HCT116 (cell line): Measurements from ENCODE around the gene MAOA. TPM values are rescaled to one million over a fixed set of nuclear protein-coding genes. Genes with fewer than 3 reads are reported as not detected.

Experiments used
- ATAC-seq: fragments of 200-7000 bp; cut with Tn5 transposase; 2 replicates; pipeline ENCODE4 v1.9.1; 2020; ENCODE audit warnings: mild to moderate bottlenecking, moderate library complexity
- BruUV-seq: library from RNA; stranded (reverse); fragments of 400-500 nt; replicated peaks from 2 replicates; lab custom pipeline; 2021; lab: Mats Ljungman, UMichigan
- CTCF ChIA-PET: fragments of 300-600 bp; sonication (Branson Sonifier 250); formaldehyde crosslinking; loops from one replicate; lab custom pipeline; 2021; ENCODE audit warnings: antibody characterized with exemption; lab: Charles Lee
- POLR2A ChIA-PET: fragments of 300-600, 350-600 bp; sonication (Branson Sonifier 250); formaldehyde crosslinking; loops from one replicate; lab custom pipeline; 2021; ENCODE audit warnings: antibody characterized with exemption; lab: Charles Lee
- RAD21 ChIA-PET, 2 experiments: fragments of 300-600 bp; sonication (Branson Sonifier 250); formaldehyde crosslinking; loops; one replicate each; lab custom pipeline; 2023; ENCODE audit warnings: low total read pairs in 2 of 2; ENCODE audit not compliant: uncharacterized antibody in 2 of 2, unreplicated experiment in 2 of 2, low non-redundant PET in 1 of 2; lab: Charles Lee
- DNase-seq: peaks from one replicate; pipeline ENCODE4 v3.0.0-alpha.2; 2010; ENCODE audit warnings: low read depth, low spot score
- H2AFZ ChIP-seq: fragments of 200-600 bp; shearing (Covaris generic), sonication (generic); 2 replicates; pipeline ENCODE4 v1.6.1; 2017; ENCODE audit warnings: low read depth, mixed run types, mixed read lengths, antibody characterized with exemption, low read length; ENCODE audit not compliant: poor library complexity, severe bottlenecking
- H3K27ac ChIP-seq: 2 replicates; pipeline ENCODE4 v1.5.1; 2012; ENCODE audit warnings: low read depth, low read length
- H3K27me3 ChIP-seq: fragments of 200-600 bp; sonication (generic); 2 replicates; pipeline ENCODE4 v1.6.1; 2016; ENCODE audit warnings: mixed run types, low read length, mixed read lengths; ENCODE audit not compliant: insufficient read depth
- H3K36me3 ChIP-seq, 2 experiments: fragments of 200-500 bp in 1 of 2; fragments of 200-600 bp in 1 of 2; sonication (Bioruptor generic) in 1 of 2; sonication (generic) in 1 of 2; 2 replicates each; pipeline versions ENCODE4 v1.5.1 to v1.6.1; 2014 to 2016; ENCODE audit warnings: low read length in 2 of 2, inconsistent platforms in 1 of 2, mixed read lengths in 1 of 2, mixed run types in 1 of 2; ENCODE audit not compliant: insufficient read depth in 2 of 2, control insufficient read depth in 1 of 2
- H3K4me1 ChIP-seq, 2 experiments: fragments of 200-600 bp in 1 of 2; sonication (generic) in 1 of 2; 2 replicates each; pipeline versions ENCODE4 v1.5.1 to v1.6.1; 2012 to 2017; ENCODE audit warnings: low read length in 2 of 2, inconsistent platforms in 1 of 2, mild to moderate bottlenecking in 1 of 2, mixed read lengths in 1 of 2, mixed run types in 1 of 2, moderate library complexity in 1 of 2; ENCODE audit not compliant: insufficient read depth in 2 of 2, control insufficient read depth in 1 of 2
- H3K4me2 ChIP-seq: fragments of 200-600 bp; sonication (generic); 2 replicates; pipeline ENCODE4 v1.6.1; 2017; ENCODE audit warnings: mixed run types, low read length, mixed read lengths
- H3K4me3 ChIP-seq, 2 experiments: fragments of 200-600 bp in 1 of 2; sonication (generic) in 1 of 2; replicated peaks in 1 of 2; 2 replicates each; pipeline ENCODE4 v1.5.1; 2011 to 2016; ENCODE audit warnings: low read length in 2 of 2, control low read depth in 1 of 2, low read depth in 1 of 2, mild to moderate bottlenecking in 1 of 2, mixed read lengths in 1 of 2, mixed run types in 1 of 2
- H3K79me2 ChIP-seq: fragments of 200-600 bp; sonication (generic); 2 replicates; pipeline ENCODE4 v1.6.1; 2017; ENCODE audit warnings: mild to moderate bottlenecking, mixed run types, low read length, moderate library complexity, mixed read lengths; ENCODE audit not compliant: insufficient read depth
- H3K9ac ChIP-seq: fragments of 200-600 bp; sonication (generic); 2 replicates; pipeline ENCODE4 v1.6.1; 2016; ENCODE audit warnings: low read length, mixed read lengths
- H3K9me2 ChIP-seq: fragments of 200-600 bp; sonication (generic), shearing (Covaris generic); 2 replicates; pipeline ENCODE4 v1.6.1; 2017; ENCODE audit warnings: mixed run types, mild to moderate bottlenecking, moderate library complexity; ENCODE audit not compliant: insufficient read depth
- H3K9me3 ChIP-seq, 2 experiments: fragments of 200-500 bp in 1 of 2; fragments of 200-600 bp in 1 of 2; sonication (Bioruptor generic) in 1 of 2; sonication (generic) in 1 of 2; 2 replicates each; pipeline ENCODE4 v1.6.1; 2014 to 2017; ENCODE audit warnings: low read length in 2 of 2, mixed read lengths in 2 of 2, inconsistent platforms in 1 of 2, low read depth in 1 of 2, mild to moderate bottlenecking in 1 of 2, mixed run types in 1 of 2, moderate library complexity in 1 of 2; ENCODE audit not compliant: control insufficient read depth in 1 of 2, insufficient read depth in 1 of 2
- H4K20me1 ChIP-seq: fragments of 200-600 bp; sonication (generic), shearing (Covaris generic); 2 replicates; pipeline ENCODE4 v1.6.1; 2017; ENCODE audit warnings: mixed run types, mild to moderate bottlenecking, moderate library complexity; ENCODE audit not compliant: insufficient read depth
- CEBPB ChIP-seq: IDR thresholded peaks from 2 replicates; pipeline ENCODE4 v1.6.1; 2012; ENCODE audit warnings: low read depth
- EGR1 ChIP-seq: IDR thresholded peaks from 2 replicates; pipeline ENCODE4 v1.6.1; 2012; ENCODE audit warnings: low read depth
- ELF1 ChIP-seq: IDR thresholded peaks from 2 replicates; pipeline ENCODE4 v1.6.1; 2012; ENCODE audit warnings: low read depth, borderline replicate concordance
- EZH2 ChIP-seq: fragments of 200-600 bp; sonication (generic); IDR thresholded peaks from 2 replicates; pipeline ENCODE4 v1.6.1; 2017; ENCODE audit warnings: antibody characterized with exemption, mixed run types
- EZH2phosphoT487 ChIP-seq: fragments of 200-600 bp; IDR thresholded peaks from 2 replicates; pipeline ENCODE4 v1.6.1; 2018; ENCODE audit warnings: antibody characterized with exemption, borderline replicate concordance
- FOSL1 ChIP-seq: IDR thresholded peaks from 2 replicates; pipeline ENCODE4 v1.6.1; 2012; ENCODE audit warnings: low read depth
- JUND ChIP-seq: IDR thresholded peaks from 2 replicates; pipeline ENCODE4 v1.6.1; 2012
- POLR2A ChIP-seq: IDR thresholded peaks from 2 replicates; pipeline ENCODE4 v1.7.0; 2011; ENCODE audit warnings: borderline replicate concordance; ENCODE audit not compliant: insufficient read depth, insufficient read length; ENCODE audit errors: extremely low read depth
- SRF ChIP-seq: IDR thresholded peaks from 2 replicates; pipeline ENCODE4 v1.6.1; 2012; ENCODE audit warnings: low read depth
- YY1 ChIP-seq: IDR thresholded peaks from 2 replicates; pipeline ENCODE4 v1.6.1; 2011; ENCODE audit warnings: low read length, low read depth, moderate library complexity, mild to moderate bottlenecking; ENCODE audit not compliant: insufficient replicate concordance; ENCODE audit errors: extremely low read depth
- ZFX ChIP-seq: fragments of 450-650 bp; IDR thresholded peaks from 2 replicates; pipeline ENCODE4 v1.6.1; 2017
- ZNF274 ChIP-seq: fragments of 200-500 bp; sonication (Bioruptor generic); IDR thresholded peaks from 2 replicates; pipeline ENCODE4 v1.6.1; 2014; ENCODE audit warnings: mild to moderate bottlenecking, low read depth, low read length, inconsistent platforms
- intact Hi-C: fragments of 100-400 bp; cut with micrococcal nuclease; formaldehyde crosslinking; loops from 2 replicates; pipeline ENCODE4 v1.10.0; 2022
- total RNA-seq: library from RNA; stranded (reverse); gene quantifications from one replicate; pipeline ENCODE4 v1.2.1, GENCODE V29; 2021; ENCODE audit not compliant: unreplicated experiment
- TF ChIP-seq, protein P1 (sequence below): IDR thresholded peaks from 2 replicates; pipeline ENCODE4 v1.6.1; 2011; ENCODE audit warnings: mild to moderate bottlenecking, low read length, moderate library complexity; ENCODE audit not compliant: insufficient replicate concordance; ENCODE audit errors: extremely low read depth
- TF ChIP-seq, protein P2 (sequence below): IDR thresholded peaks from 2 replicates; pipeline ENCODE4 v1.6.1; 2012
- TF ChIP-seq, protein P3 (sequence below): IDR thresholded peaks from 2 replicates; pipeline ENCODE4 v1.6.1; 2012; ENCODE audit warnings: low read depth
- TF ChIP-seq, protein P4 (sequence below): IDR thresholded peaks from 2 replicates; pipeline ENCODE4 v1.6.1; 2012

The MAOA gene
- total RNA-seq, 1 experiment from 2014 or later, result 13.6 TPM

DNA sequence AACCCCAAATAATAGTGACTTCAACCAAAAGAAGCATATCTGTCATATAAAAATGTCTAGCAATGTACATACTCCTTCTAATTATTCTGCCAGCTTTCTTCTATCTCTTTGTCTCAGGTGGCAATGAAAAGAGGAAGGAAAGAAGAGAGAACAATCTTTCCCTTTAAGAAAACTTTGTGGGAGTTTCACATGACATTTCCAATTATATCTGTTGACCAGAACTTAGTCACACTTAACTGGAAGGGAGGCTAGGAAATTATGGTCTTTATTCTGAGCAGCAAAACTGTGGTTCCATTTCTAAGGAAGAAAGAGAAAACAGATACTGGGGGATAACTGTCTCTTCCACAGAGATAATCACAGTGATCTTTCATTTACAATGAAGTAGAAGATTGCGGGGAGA is 12.9 kb upstream of the MAOA start:
- H3K9me3 ChIP-seq, result no peaks in the 10 kb centered on the region
- no peak overlapping the region for H3K4me2 ChIP-seq
- RAD21 ChIA-PET, result no interaction called here
- CTCF ChIA-PET, result no interaction called here
- no peaks in the 10 kb centered on the region for H3K36me3 ChIP-seq
- no peak overlapping the region for H3K9ac ChIP-seq
- no peaks in the 10 kb centered on the region for H3K27me3 ChIP-seq
- POLR2A ChIA-PET, result no interaction called here
- ATAC-seq (no peak), DNase-seq (no peak)
- TF ChIP-seq EGR1, result no peak
- no peak for TF ChIP-seq ZNF274
- no peak for TF ChIP-seq POLR2A
- TF ChIP-seq ELF1, result no peak
- TF ChIP-seq, protein P1, sequence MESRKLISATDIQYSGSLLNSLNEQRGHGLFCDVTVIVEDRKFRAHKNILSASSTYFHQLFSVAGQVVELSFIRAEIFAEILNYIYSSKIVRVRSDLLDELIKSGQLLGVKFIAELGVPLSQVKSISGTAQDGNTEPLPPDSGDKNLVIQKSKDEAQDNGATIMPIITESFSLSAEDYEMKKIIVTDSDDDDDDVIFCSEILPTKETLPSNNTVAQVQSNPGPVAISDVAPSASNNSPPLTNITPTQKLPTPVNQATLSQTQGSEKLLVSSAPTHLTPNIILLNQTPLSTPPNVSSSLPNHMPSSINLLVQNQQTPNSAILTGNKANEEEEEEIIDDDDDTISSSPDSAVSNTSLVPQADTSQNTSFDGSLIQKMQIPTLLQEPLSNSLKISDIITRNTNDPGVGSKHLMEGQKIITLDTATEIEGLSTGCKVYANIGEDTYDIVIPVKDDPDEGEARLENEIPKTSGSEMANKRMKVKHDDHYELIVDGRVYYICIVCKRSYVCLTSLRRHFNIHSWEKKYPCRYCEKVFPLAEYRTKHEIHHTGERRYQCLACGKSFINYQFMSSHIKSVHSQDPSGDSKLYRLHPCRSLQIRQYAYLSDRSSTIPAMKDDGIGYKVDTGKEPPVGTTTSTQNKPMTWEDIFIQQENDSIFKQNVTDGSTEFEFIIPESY, result no peak
- no peak for TF ChIP-seq EZH2phosphoT487
- no peak for TF ChIP-seq ZFX
- no peak for TF ChIP-seq SRF
- TF ChIP-seq, protein P2, sequence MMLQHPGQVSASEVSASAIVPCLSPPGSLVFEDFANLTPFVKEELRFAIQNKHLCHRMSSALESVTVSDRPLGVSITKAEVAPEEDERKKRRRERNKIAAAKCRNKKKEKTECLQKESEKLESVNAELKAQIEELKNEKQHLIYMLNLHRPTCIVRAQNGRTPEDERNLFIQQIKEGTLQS, result no peak
- TF ChIP-seq YY1, result no peak
- TF ChIP-seq, protein P3, sequence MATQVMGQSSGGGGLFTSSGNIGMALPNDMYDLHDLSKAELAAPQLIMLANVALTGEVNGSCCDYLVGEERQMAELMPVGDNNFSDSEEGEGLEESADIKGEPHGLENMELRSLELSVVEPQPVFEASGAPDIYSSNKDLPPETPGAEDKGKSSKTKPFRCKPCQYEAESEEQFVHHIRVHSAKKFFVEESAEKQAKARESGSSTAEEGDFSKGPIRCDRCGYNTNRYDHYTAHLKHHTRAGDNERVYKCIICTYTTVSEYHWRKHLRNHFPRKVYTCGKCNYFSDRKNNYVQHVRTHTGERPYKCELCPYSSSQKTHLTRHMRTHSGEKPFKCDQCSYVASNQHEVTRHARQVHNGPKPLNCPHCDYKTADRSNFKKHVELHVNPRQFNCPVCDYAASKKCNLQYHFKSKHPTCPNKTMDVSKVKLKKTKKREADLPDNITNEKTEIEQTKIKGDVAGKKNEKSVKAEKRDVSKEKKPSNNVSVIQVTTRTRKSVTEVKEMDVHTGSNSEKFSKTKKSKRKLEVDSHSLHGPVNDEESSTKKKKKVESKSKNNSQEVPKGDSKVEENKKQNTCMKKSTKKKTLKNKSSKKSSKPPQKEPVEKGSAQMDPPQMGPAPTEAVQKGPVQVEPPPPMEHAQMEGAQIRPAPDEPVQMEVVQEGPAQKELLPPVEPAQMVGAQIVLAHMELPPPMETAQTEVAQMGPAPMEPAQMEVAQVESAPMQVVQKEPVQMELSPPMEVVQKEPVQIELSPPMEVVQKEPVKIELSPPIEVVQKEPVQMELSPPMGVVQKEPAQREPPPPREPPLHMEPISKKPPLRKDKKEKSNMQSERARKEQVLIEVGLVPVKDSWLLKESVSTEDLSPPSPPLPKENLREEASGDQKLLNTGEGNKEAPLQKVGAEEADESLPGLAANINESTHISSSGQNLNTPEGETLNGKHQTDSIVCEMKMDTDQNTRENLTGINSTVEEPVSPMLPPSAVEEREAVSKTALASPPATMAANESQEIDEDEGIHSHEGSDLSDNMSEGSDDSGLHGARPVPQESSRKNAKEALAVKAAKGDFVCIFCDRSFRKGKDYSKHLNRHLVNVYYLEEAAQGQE, result no peak
- TF ChIP-seq CEBPB, result no peak
- TF ChIP-seq EZH2, result no peak
- no peak for TF ChIP-seq FOSL1
- TF ChIP-seq JUND, result no peak
- TF ChIP-seq, protein P4, sequence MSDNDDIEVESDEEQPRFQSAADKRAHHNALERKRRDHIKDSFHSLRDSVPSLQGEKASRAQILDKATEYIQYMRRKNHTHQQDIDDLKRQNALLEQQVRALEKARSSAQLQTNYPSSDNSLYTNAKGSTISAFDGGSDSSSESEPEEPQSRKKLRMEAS, result no peak
- peaks cover 0 to 12% of the 10 kb centered on the region in 2 experiments; a peak in 1 of 4 replicates for H3K4me1 ChIP-seq
- H3K4me3 ChIP-seq, result no peak overlapping the region
- no TSS peak for BruUV-seq
- intact Hi-C loops, result no loop called here
- H2AFZ ChIP-seq, result no peak overlapping the region
- H3K9me2 ChIP-seq, result no peaks in the 10 kb centered on the region
- H3K27ac ChIP-seq, result no peak overlapping the region
- no peaks in the 10 kb centered on the region for H3K79me2 ChIP-seq
- H4K20me1 ChIP-seq, result no peaks in the 10 kb centered on the region
